Hepatocyte (in vitro differentiated cells): ENCODE results near the gene MYOT. TPM values are rescaled to one million over a fixed set of nuclear protein-coding genes. Genes with fewer than 3 reads are reported as not detected.

Experiments
- DNase-seq: peaks from one replicate; pipeline ENCODE4 v3.0.0-alpha.2; 2016; ENCODE audit warnings: low spot score
- H2AFZ ChIP-seq: fragments of 200-600 bp; sonication (generic); 2 replicates; pipeline ENCODE4 v1.6.0; 2016; ENCODE audit warnings: antibody characterized with exemption, mild to moderate bottlenecking
- H3K27ac ChIP-seq: fragments of 200-600 bp; sonication (generic); 2 replicates; pipeline ENCODE4 v1.5.1; 2016; ENCODE audit warnings: mild to moderate bottlenecking
- H3K27me3 ChIP-seq: fragments of 200-600 bp; sonication (generic); 2 replicates; pipeline ENCODE4 v1.6.1; 2016
- H3K36me3 ChIP-seq: fragments of 200-600 bp; sonication (generic); replicated peaks from 2 replicates; pipeline ENCODE4 v1.5.1; 2016; ENCODE audit warnings: low read depth; ENCODE audit not compliant: insufficient read depth
- H3K4me1 ChIP-seq: fragments of 200-600 bp; sonication (generic); 2 replicates; pipeline ENCODE4 v1.5.1; 2016; ENCODE audit warnings: mild to moderate bottlenecking, moderate library complexity; ENCODE audit not compliant: insufficient read depth
- H3K4me2 ChIP-seq: fragments of 200-600 bp; sonication (generic); 2 replicates; pipeline ENCODE4 v1.6.0; 2016
- H3K4me3 ChIP-seq: fragments of 200-600 bp; sonication (generic); 2 replicates; pipeline ENCODE4 v1.5.1; 2016; ENCODE audit warnings: mild to moderate bottlenecking
- H3K79me2 ChIP-seq: fragments of 200-600 bp; sonication (generic); 2 replicates; pipeline ENCODE4 v1.6.0; 2017; ENCODE audit warnings: mild to moderate bottlenecking
- H3K9me2 ChIP-seq: fragments of 200-600 bp; sonication (generic); replicated peaks from 2 replicates; pipeline ENCODE4 v1.6.0; 2017; ENCODE audit warnings: mild to moderate bottlenecking; ENCODE audit not compliant: insufficient read depth
- H3K9me3 ChIP-seq: fragments of 200-600 bp; sonication (generic); 2 replicates; pipeline ENCODE4 v1.5.1; 2016; ENCODE audit warnings: low read depth, mild to moderate bottlenecking
- H4K20me1 ChIP-seq: fragments of 200-600 bp; sonication (generic); 2 replicates; pipeline ENCODE4 v1.6.0; 2016; ENCODE audit warnings: mild to moderate bottlenecking; ENCODE audit not compliant: insufficient read depth, poor library complexity, severe bottlenecking
- EZH2 ChIP-seq: fragments of 200-600 bp; sonication (generic); IDR thresholded peaks from 2 replicates; pipeline ENCODE4 v1.6.1; 2016; ENCODE audit warnings: antibody characterized with exemption, mild to moderate bottlenecking, borderline replicate concordance
- EZH2phosphoT487 ChIP-seq: fragments of 200-600 bp; sonication (generic); IDR thresholded peaks from one replicate; pipeline ENCODE4 v1.6.1; 2018; ENCODE audit warnings: antibody characterized with exemption, mild to moderate bottlenecking, low read depth, moderate library complexity; ENCODE audit not compliant: unreplicated experiment, severe bottlenecking
- WGBS: methylation state at CpG from one replicate; pipeline ENCODE4 v1.1.6; 2016; ENCODE audit warnings: low lambda C conversion rate; ENCODE audit errors: missing lambda C conversion rate; 5-methylcytosine and 5-hydroxymethylcytosine counted together
- polyA plus RNA-seq: library from polyadenylated mRNA; unstranded; fragments of >200 nt; fragmentation: Nextera tagmentation; extraction: Ambion mirVana; gene quantifications from 2 replicates; pipeline ENCODE4 v1.2.1, GENCODE V29; 2016
- total RNA-seq: library from RNA; depleted of rRNA; stranded (reverse); fragments of >200 nt; gene quantifications from 2 replicates; pipeline ENCODE4 v1.2.3, GENCODE V29; 2014
- TF ChIP-seq, protein P1 (sequence below): fragments of 200-600 bp; sonication (generic); IDR thresholded peaks from 2 replicates; pipeline ENCODE4 v1.5.1; 2016; ENCODE audit warnings: antibody characterized with exemption, mild to moderate bottlenecking; ENCODE audit not compliant: poor library complexity

The MYOT gene
- total and polyA plus RNA-seq, 2 experiments from 2014 or later: not detected

DNA sequence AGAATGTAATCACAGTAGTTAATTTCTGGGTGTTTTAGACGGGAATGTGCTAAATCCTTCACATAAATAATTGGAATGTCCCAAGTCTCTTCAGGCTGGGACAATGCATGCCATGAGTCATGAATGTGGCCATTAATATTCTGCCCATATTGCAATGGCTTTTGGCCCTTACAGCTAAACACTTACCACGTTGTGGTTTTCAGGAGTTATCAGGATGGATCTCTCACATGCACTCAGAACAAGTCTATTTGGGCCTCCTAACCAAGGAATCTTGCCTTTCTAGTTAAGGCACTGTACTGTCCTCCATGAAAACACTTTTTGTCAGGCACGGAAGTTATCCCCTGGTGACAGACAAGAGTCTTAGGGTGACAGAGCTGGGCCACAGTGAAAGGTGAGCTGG lies 54.3 kb downstream of the MYOT start:
- H3K9me3 ChIP-seq: peaks cover 5% of the 10 kb centered on the region
- H3K79me2 ChIP-seq: no peaks in the 10 kb centered on the region
- DNase-seq: no peak
- no peak for TF ChIP-seq EZH2phosphoT487
- no peak for TF ChIP-seq EZH2
- TF ChIP-seq, protein P1, sequence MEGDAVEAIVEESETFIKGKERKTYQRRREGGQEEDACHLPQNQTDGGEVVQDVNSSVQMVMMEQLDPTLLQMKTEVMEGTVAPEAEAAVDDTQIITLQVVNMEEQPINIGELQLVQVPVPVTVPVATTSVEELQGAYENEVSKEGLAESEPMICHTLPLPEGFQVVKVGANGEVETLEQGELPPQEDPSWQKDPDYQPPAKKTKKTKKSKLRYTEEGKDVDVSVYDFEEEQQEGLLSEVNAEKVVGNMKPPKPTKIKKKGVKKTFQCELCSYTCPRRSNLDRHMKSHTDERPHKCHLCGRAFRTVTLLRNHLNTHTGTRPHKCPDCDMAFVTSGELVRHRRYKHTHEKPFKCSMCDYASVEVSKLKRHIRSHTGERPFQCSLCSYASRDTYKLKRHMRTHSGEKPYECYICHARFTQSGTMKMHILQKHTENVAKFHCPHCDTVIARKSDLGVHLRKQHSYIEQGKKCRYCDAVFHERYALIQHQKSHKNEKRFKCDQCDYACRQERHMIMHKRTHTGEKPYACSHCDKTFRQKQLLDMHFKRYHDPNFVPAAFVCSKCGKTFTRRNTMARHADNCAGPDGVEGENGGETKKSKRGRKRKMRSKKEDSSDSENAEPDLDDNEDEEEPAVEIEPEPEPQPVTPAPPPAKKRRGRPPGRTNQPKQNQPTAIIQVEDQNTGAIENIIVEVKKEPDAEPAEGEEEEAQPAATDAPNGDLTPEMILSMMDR: no peak
- H2AFZ ChIP-seq: no peak overlapping the region
- no peaks in the 10 kb centered on the region for H4K20me1 ChIP-seq
- H3K9me2 ChIP-seq: no peaks in the 10 kb centered on the region
- H3K36me3 ChIP-seq: no peaks in the 10 kb centered on the region
- WGBS: 75% methylated on average over 3 of the region's 3 CpGs
- H3K27ac ChIP-seq: no peak overlapping the region
- no peaks in the 10 kb centered on the region for H3K27me3 ChIP-seq
- H3K4me3 ChIP-seq: no peak overlapping the region
- H3K4me1 ChIP-seq: no peaks in the 10 kb centered on the region
- no peak overlapping the region for H3K4me2 ChIP-seq

DNA sequence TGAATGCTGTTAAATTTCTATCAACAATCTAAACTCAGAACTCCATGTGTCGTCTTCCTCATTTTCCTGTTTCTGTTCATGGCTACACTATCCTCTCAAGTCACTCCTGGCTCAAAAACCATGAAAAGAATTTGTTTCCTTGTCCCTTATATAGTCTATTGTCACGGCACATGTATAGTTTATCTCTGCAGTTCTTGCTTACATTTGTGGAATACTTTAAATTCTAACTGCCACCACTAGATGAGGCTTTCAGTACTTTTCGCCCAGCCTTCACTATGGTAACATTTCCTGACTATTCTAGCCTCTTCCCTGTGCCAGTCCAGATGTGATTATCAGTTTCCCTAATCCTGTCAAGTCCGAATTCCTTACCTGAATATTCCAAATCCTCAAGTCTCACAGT lies 56.2 kb downstream of the MYOT start:
- Histone ChIP-seq H2AFZ (no peak overlapping the region), H3K9me2 (no peaks in the 10 kb centered on the region), H3K79me2 (no peaks in the 10 kb centered on the region), H4K20me1 (no peaks in the 10 kb centered on the region), H3K4me3 (no peak overlapping the region), H3K36me3 (no peaks in the 10 kb centered on the region), H3K9me3 (no peaks in the 10 kb centered on the region), H3K4me2 (no peak overlapping the region), H3K27ac (no peak overlapping the region), H3K27me3 (no peaks in the 10 kb centered on the region), H3K4me1 (no peaks in the 10 kb centered on the region)
- WGBS: 51% methylated on average over 4 of the region's 4 CpGs
- TF ChIP-seq EZH2phosphoT487: no peak
- TF ChIP-seq, protein P1: no peak
- no peak for TF ChIP-seq EZH2
- DNase-seq: peak; percentile 6

DNA sequence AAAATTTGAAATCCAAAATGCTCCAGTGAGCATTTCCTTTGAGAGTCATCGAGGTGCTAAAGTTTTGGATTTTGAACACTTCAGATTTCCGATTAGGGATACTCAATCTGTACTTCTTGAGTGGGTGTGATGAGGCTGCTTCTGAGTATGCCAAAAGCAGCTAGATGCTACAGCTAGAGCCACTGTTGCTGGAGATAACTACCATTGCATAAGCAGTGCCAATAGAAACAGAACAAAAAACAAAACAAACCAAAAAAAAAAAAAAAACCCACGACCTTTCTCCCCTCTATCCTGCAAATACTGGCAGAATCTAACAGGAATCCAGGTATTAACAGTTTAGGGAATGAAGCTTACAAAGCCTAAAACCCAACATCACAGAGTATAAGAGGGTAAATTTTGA lies 65.1 kb downstream of the MYOT start:
- WGBS: 84% methylated on average over 3 of the region's 3 CpGs
- no peak overlapping the region for H3K4me2 ChIP-seq
- no peaks in the 10 kb centered on the region for H4K20me1 ChIP-seq
- no peaks in the 10 kb centered on the region for H3K79me2 ChIP-seq
- no peak overlapping the region for H2AFZ ChIP-seq
- no peak overlapping the region for H3K27ac ChIP-seq
- no peak for DNase-seq
- no peaks in the 10 kb centered on the region for H3K27me3 ChIP-seq
- no peaks in the 10 kb centered on the region for H3K36me3 ChIP-seq
- H3K9me2 ChIP-seq: no peaks in the 10 kb centered on the region
- no peak overlapping the region for H3K4me3 ChIP-seq
- H3K9me3 ChIP-seq: no peaks in the 10 kb centered on the region
- TF ChIP-seq EZH2phosphoT487: no peak
- TF ChIP-seq, protein P1: no peak
- TF ChIP-seq EZH2: no peak
- no peaks in the 10 kb centered on the region for H3K4me1 ChIP-seq

DNA sequence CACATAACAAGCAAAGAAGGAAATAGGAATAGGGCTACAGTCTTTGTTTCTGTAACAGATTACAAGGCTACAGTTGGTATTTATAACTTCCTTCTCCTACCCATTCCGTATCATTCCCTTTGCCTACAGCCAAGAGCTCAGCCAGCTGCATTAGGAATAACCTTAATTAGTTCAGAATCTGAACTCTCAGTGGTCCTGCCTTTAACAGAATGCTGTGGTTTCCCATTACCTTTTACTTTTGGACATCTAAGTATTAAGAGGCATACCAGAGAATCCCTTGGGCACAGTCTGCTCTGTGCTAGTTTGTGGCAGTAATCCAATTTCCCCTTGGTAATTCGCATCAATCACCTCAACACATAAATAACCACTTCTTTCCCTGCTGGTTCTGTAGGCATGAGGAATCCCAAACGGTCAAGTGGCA lies 65.8 kb downstream of the MYOT start:
- no peaks in the 10 kb centered on the region for H3K9me2 ChIP-seq
- no peak overlapping the region for H3K27ac ChIP-seq
- H3K79me2 ChIP-seq: no peaks in the 10 kb centered on the region
- no peak overlapping the region for H3K4me2 ChIP-seq
- H3K4me1 ChIP-seq: no peaks in the 10 kb centered on the region
- H3K9me3 ChIP-seq: no peaks in the 10 kb centered on the region
- no peaks in the 10 kb centered on the region for H3K27me3 ChIP-seq
- TF ChIP-seq, protein P1: no peak
- TF ChIP-seq EZH2phosphoT487 (no peak), EZH2 (no peak)
- H3K4me3 ChIP-seq: no peak overlapping the region
- WGBS: 66% methylated on average over 3 of the region's 3 CpGs
- DNase-seq: no peak
- H2AFZ ChIP-seq: no peak overlapping the region
- H4K20me1 ChIP-seq: no peaks in the 10 kb centered on the region
- no peaks in the 10 kb centered on the region for H3K36me3 ChIP-seq
